MCF 10A (cell line): Measurements from ENCODE around the gene RASA4B. TPM values are rescaled to one million over a fixed set of nuclear protein-coding genes. Genes with fewer than 3 reads are reported as not detected.
"Not testable (repeated sequence)": the region's sequence is repeated elsewhere in the genome, so short reads cannot be mapped to it uniquely, and the experiment has no call there.

Experiments used
- BruUV-seq: library from RNA; stranded (reverse); fragments of 400-500 nt; replicated peaks from 2 replicates; lab custom pipeline; 2021; lab: Mats Ljungman, UMichigan
- CTCF ChIA-PET: fragments of 300-600 bp; sonication (Branson Sonifier 250); formaldehyde crosslinking; extraction: SDS; loops from one replicate; lab custom pipeline; 2021; ENCODE audit warnings: antibody characterized with exemption, inconsistent platforms; lab: Yijun Ruan, JAX
- POLR2A ChIA-PET: fragments of 300-600, 350-650 bp; sonication (Branson Sonifier 250); formaldehyde crosslinking; extraction: SDS; loops from one replicate; lab custom pipeline; 2020; ENCODE audit warnings: antibody characterized with exemption, inconsistent platforms; lab: Yijun Ruan, JAX
- DNase-seq: peaks from one replicate; pipeline ENCODE4 v3.0.0-alpha.2; 2018; ENCODE audit not compliant: unreplicated experiment
- H3K27ac Mint-ChIP-seq: one replicate; pipeline ENCODE4 v1.8.0; 2022; ENCODE audit warnings: mild to moderate bottlenecking, low read depth, mixed read lengths; ENCODE audit not compliant: unreplicated experiment
- H3K27me3 Mint-ChIP-seq: one replicate; pipeline ENCODE4 v1.8.0; 2022; ENCODE audit warnings: mixed read lengths; ENCODE audit not compliant: insufficient read depth, unreplicated experiment
- H3K36me3 Mint-ChIP-seq: one replicate; pipeline ENCODE4 v1.8.0; 2022; ENCODE audit warnings: mild to moderate bottlenecking, moderate library complexity, mixed read lengths; ENCODE audit not compliant: insufficient read depth, unreplicated experiment
- H3K4me1 Mint-ChIP-seq: one replicate; pipeline ENCODE4 v1.8.0; 2022; ENCODE audit warnings: mixed read lengths; ENCODE audit not compliant: insufficient read depth, unreplicated experiment
- H3K4me3 Mint-ChIP-seq: one replicate; pipeline ENCODE4 v1.8.0; 2022; ENCODE audit warnings: mild to moderate bottlenecking, moderate library complexity, mixed read lengths; ENCODE audit not compliant: unreplicated experiment
- H3K9me3 Mint-ChIP-seq: one replicate; pipeline ENCODE4 v1.8.0; 2022; ENCODE audit warnings: mixed read lengths; ENCODE audit not compliant: unreplicated experiment
- intact Hi-C: fragments of 100-400 bp; cut with micrococcal nuclease; formaldehyde crosslinking; loops from 2 replicates; pipeline ENCODE4 v1.14.1; 2022
- total RNA-seq: library from RNA; stranded (reverse); gene quantifications from 2 replicates; pipeline ENCODE4 v1.2.3, GENCODE V29; 2022

RASA4B gene
- total RNA-seq, 1 experiment from 2014 or later: 0.70 TPM

DNA sequence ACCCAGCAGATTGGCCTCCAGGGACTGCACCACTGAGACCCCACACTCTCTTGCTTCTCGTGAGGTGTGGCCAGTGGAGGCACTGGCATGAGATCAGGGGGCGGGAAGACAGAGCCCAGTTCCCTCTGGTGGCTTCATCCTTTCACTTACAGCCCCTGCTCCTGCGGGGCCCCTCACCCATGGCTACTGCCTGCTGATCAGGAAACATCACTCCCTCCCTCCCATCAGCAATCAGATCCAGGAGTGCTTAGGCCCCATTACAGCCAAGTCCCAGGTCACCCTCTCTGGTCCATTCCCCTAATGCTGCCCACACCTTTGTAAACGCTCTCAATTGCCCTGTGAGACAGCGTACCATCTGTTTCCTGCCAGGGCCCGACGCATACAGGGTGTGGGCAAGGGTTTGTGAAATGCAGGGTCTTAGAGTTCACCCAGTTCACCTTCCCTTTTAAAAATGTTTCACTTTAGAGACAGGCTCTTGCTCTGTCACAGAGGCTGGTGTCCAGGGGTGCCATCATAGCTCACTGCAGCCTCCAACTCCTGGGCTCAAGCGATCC, 17.6 kb upstream of the RASA4B start:
- not testable (repeated sequence) for BruUV-seq

DNA sequence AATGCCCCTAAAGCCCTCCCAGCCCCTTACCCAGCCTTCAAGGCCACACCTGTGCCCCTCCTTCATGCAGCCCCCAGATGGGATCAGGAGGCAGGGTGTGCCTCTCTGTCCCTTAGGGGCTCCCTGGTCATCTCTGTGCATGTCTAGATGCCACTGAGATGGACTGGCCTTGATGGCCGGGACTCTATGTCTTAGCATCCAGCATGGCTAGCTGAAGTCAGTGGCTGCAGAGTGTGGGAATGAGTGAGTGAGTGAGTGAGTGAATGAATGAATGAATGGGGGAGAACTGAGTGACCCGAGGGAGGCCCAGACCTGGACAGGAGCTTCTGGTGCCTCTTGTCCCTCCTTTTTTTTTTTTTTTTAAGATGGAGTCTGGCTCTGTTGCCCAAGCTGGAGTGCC, 14.6 kb upstream of the RASA4B start:
- CTCF ChIA-PET, H3K27ac Mint-ChIP-seq, POLR2A ChIA-PET, H3K4me1 Mint-ChIP-seq, H3K9me3 Mint-ChIP-seq, H3K36me3 Mint-ChIP-seq, H3K27me3 Mint-ChIP-seq, H3K4me3 Mint-ChIP-seq, intact Hi-C loops, BruUV-seq, DNase-seq: not testable (repeated sequence)

More for the DNA sequence above, 17.6 kb upstream of the RASA4B start:
- H3K36me3 Mint-ChIP-seq, H3K27me3 Mint-ChIP-seq, H3K4me1 Mint-ChIP-seq, DNase-seq, CTCF ChIA-PET, H3K9me3 Mint-ChIP-seq, H3K27ac Mint-ChIP-seq, intact Hi-C loops, H3K4me3 Mint-ChIP-seq, POLR2A ChIA-PET: not testable (repeated sequence)

DNA sequence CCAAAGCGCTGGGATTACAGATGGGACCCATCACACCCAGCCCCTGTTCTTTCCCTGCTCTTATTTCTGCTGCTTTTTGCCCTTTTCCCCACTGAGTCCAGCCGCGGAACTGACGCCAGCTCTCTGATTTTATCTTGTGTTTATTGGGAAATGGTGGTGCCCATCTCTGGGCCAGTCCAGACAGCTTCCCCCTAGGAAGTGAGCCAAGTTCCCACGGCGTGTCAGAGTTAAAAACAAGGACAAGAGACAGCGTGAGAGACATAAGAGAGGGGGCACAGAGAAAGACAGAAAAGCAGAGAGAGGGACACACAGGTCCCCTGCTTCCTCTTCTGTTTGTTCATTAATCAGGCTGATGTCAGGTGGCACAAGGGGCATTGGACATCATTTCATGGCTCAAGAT, 14.0 kb upstream of the RASA4B start:
- POLR2A ChIA-PET, H3K4me3 Mint-ChIP-seq, BruUV-seq: not testable (repeated sequence)

DNA sequence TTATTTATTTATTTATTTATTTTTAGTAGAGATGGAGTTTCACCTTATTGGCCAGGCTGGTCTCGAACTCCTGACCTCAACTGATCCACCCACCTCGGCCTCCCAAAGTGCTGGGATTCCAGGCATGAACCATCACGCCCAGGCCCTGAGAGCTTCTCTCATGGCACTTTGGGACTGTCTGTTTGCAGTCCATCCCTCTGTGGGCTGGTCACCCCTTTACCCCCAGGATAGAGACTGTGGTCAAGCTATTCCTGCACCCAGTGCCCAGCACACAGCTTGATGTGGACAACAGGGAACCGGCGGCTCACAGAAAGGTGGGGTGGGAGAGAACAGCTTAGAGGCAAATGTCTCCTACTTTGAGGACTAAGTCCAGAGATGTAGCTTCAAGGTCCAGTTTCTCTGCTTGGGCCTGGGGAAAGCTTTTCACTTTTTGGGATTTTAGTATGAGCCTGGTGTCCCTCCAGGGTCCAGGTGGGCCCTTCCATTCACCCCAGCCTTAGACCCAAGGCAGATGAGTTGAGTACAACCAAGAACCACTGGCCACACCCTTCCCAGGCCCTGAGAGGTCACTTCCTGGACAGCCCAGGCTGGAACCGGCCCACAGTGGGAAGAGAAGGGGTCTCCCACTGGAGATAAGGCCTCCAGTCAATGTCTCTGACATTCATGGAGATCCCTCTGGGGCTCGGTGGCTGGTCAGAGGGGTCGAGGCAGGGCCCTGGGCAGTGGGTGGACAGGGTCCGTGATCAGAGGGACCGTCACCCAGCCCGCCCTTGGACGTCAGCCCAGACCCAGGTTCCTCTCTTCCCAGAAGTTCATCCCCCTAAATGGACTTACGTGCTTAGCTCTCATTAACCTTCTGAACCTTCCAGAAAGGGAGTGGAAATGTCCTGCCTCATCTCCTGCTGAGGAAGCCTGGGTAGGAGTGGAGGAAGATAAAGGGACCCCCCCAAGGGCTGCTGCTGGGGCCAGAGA, 10.5 kb upstream of the RASA4B start:
- intact Hi-C loops, BruUV-seq, H3K9me3 Mint-ChIP-seq, CTCF ChIA-PET, POLR2A ChIA-PET, H3K27me3 Mint-ChIP-seq, H3K4me1 Mint-ChIP-seq, DNase-seq, H3K36me3 Mint-ChIP-seq, H3K27ac Mint-ChIP-seq, H3K4me3 Mint-ChIP-seq: not testable (repeated sequence)

More for the DNA sequence above, 14.0 kb upstream of the RASA4B start:
- CTCF ChIA-PET, H3K4me1 Mint-ChIP-seq, DNase-seq, H3K27ac Mint-ChIP-seq, H3K27me3 Mint-ChIP-seq, H3K9me3 Mint-ChIP-seq, intact Hi-C loops, H3K36me3 Mint-ChIP-seq: not testable (repeated sequence)

DNA sequence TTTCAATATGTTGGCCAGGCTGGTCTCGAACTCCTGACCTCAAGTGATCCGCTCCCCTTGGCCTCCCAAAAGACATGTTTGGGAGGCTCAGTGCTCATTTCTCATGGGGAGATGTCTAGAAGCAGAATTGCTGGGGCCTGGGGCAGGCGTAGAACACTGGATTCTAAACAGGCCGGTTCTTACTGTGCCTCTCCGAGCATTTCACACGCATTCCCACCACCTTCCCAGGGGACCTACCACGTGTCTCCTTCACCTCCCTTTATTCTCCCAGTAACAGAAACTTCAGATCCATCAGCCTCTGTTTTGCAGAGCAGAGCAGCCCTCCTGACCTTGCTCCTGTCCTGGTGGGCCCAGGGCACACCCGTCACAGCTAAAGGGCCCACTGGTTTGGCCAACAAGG, 9.6 kb upstream of the RASA4B start:
- H3K36me3 Mint-ChIP-seq, CTCF ChIA-PET, H3K4me1 Mint-ChIP-seq, H3K4me3 Mint-ChIP-seq, BruUV-seq, intact Hi-C loops, H3K9me3 Mint-ChIP-seq, H3K27me3 Mint-ChIP-seq, DNase-seq, H3K27ac Mint-ChIP-seq, POLR2A ChIA-PET: not testable (repeated sequence)

DNA sequence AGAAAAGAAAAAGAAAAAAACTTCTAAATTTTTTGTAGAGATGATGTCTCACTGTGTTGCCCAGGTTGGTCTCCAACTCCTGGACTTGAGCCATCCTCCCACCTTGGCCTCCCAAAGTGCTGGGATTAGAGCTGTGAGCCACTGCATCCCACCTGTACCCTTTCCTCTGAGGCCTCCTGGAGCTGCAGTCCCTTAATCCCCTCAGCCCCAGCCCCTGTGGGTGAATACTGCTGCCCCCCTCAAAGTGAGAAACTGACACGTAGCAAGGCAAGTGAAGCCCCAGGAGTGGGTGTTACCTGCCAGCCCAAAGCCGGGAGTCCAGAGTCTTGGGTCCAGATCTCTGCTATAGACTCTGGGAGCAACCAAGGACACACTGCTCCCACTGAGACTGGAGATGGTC, 7.2 kb upstream of the RASA4B start:
- H3K36me3 Mint-ChIP-seq, intact Hi-C loops, DNase-seq, BruUV-seq, H3K4me1 Mint-ChIP-seq, H3K27ac Mint-ChIP-seq, H3K9me3 Mint-ChIP-seq, H3K27me3 Mint-ChIP-seq, POLR2A ChIA-PET, CTCF ChIA-PET, H3K4me3 Mint-ChIP-seq: not testable (repeated sequence)

DNA sequence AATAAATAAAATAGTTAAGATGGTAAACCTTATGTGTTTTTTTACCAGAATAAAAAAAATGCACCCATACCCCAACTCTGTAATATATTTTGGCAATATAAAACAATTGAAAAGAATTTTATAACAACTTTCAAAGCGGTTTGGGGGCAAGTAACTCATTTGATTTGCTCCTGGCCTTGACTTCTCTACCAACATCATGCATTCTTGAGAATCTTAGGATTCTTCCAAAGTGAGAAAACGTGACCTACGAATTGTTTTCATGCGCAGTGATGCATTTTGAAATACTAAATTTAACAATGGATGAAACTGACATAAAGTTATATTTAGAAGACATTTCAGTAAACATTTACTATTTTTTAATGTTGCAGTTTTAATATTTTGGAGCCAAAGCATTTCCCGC, 3.2 kb upstream of the RASA4B start:
- H3K4me3 Mint-ChIP-seq, H3K4me1 Mint-ChIP-seq, H3K27me3 Mint-ChIP-seq, POLR2A ChIA-PET, DNase-seq, intact Hi-C loops, BruUV-seq, H3K9me3 Mint-ChIP-seq, H3K27ac Mint-ChIP-seq, CTCF ChIA-PET, H3K36me3 Mint-ChIP-seq: not testable (repeated sequence)

DNA sequence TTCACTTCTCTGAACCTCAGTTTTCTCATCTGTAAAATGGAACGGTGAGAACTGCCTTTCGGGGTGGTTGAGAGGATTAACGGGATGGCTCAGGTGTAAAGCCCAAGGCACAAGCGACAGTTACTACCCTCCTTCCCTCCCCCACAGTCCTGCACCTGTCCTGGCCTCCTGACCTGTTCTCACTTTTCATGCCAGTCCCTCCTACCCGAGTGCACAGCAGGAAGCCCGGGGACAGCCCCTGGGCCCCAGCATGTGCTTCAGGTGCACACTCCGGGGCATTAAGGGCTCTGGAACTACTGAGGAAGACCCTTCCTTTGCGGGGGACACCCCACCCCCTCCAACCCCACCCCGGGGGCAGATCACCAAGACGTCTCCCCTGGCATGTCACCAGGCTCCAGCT, 626 bp downstream of the RASA4B start:
- H3K4me1 Mint-ChIP-seq, H3K4me3 Mint-ChIP-seq, intact Hi-C loops, BruUV-seq, H3K9me3 Mint-ChIP-seq, DNase-seq, H3K27me3 Mint-ChIP-seq, H3K27ac Mint-ChIP-seq, CTCF ChIA-PET, H3K36me3 Mint-ChIP-seq, POLR2A ChIA-PET: not testable (repeated sequence)

DNA sequence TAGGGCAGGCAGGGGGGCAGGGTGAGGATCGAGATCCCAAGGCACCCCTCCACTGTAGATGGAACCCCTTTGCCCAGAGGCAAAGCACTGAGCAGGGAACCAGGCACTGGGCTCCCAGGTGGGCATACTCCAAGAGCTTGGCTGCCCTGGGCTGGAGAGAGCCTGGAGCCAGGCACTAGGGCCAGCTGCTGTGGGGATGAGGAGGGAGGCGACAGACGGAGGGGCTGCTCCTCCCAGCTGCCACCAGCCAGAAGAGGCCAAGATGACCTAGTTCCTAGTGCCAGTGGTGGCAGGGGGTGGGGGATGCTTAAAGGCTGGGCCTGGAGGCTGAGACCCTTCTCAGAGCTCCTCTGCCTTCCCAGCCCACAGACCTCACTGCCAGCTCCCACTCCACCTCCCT, 1.7 kb downstream of the RASA4B start:
- CTCF ChIA-PET, POLR2A ChIA-PET, DNase-seq, H3K27ac Mint-ChIP-seq, intact Hi-C loops, H3K9me3 Mint-ChIP-seq, H3K4me1 Mint-ChIP-seq, BruUV-seq, H3K27me3 Mint-ChIP-seq, H3K36me3 Mint-ChIP-seq, H3K4me3 Mint-ChIP-seq: not testable (repeated sequence)
